Measurements from ENCODE around the gene FOCAD. TPM values are rescaled to one million over a fixed set of nuclear protein-coding genes. Genes with fewer than 3 reads are reported as not detected.

Gene FOCAD
- total and polyA plus RNA-seq, 2 experiments from 2014 or later = 20.8 to 67.4 TPM

GRCh38 chr9:21042466-21042865 is 358.4 kb downstream of the FOCAD start:
- Histone ChIP-seq H3K4me1 (ENCODE audit: insufficient read depth) (no peaks in the 10 kb centered on the region), H4K20me1 (ENCODE audit: insufficient read depth) (no peaks in the 10 kb centered on the region), H3K9ac (no peak overlapping the region), H3K4me3 (no peak overlapping the region), H3K27me3 (replicated peaks; ENCODE audit: insufficient read depth) (no peaks in the 10 kb centered on the region), H3F3A (ENCODE audit: insufficient read depth) (no peaks in the 10 kb centered on the region), H3K79me2 (ENCODE audit: insufficient read depth) (no peaks in the 10 kb centered on the region), H3K27ac (no peak overlapping the region), H3K36me3 (ENCODE audit: low read depth) (no peaks in the 10 kb centered on the region), H3K9me2 (ENCODE audit: insufficient read depth) (no peaks in the 10 kb centered on the region), H2AFZ (no peak overlapping the region), H3K4me2 (ENCODE audit: unreplicated experiment) (no peak overlapping the region), H3K9me3 (ENCODE audit: low read depth) (no peaks in the 10 kb centered on the region)
- in situ Hi-C loops (cut with MboI) = no loop called here
- 84 to 90% methylated on average over 4 of the region's 4 CpGs for WGBS, 2 experiments (ENCODE audit: low coverage in 1 of 2, low lambda C conversion rate in 2 of 2, missing lambda C conversion rate in 2 of 2)
- TF ChIP-seq EZH2phosphoT487 (IDR thresholded peaks at IDR 0.05; ENCODE audit: insufficient read depth, low read depth) (no peak), EZH2 (IDR thresholded peaks at IDR 0.05; ENCODE audit: insufficient read depth, poor library complexity, severe bottlenecking) (no peak)
- no peak for DNase-seq

- Histone ChIP-seq H3K79me2 (ENCODE audit: insufficient read depth) (no peaks in the 10 kb centered on the region), H3K4me1 (ENCODE audit: insufficient read depth) (no peaks in the 10 kb centered on the region), H3K9me2 (ENCODE audit: insufficient read depth) (no peaks in the 10 kb centered on the region), H3K36me3 (ENCODE audit: low read depth) (no peaks in the 10 kb centered on the region), H3K9me3 (ENCODE audit: low read depth) (no peaks in the 10 kb centered on the region), H2AFZ (no peak overlapping the region), H4K20me1 (ENCODE audit: insufficient read depth) (no peaks in the 10 kb centered on the region), H3K4me3 (no peak overlapping the region), H3K27me3 (replicated peaks; ENCODE audit: insufficient read depth) (no peaks in the 10 kb centered on the region), H3K4me2 (ENCODE audit: unreplicated experiment) (no peak overlapping the region), H3F3A (ENCODE audit: insufficient read depth) (no peaks in the 10 kb centered on the region), H3K27ac (no peak overlapping the region), H3K9ac (no peak overlapping the region)
- TF ChIP-seq EZH2phosphoT487 (IDR thresholded peaks at IDR 0.05; ENCODE audit: insufficient read depth, low read depth) (no peak), EZH2 (IDR thresholded peaks at IDR 0.05; ENCODE audit: insufficient read depth, poor library complexity, severe bottlenecking) (no peak)
- in situ Hi-C loops (cut with MboI) = no loop called here
- WGBS, 2 experiments (ENCODE audit: low coverage in 1 of 2, low lambda C conversion rate in 2 of 2, missing lambda C conversion rate in 2 of 2) = 67% methylated on average over 3 of the region's 3 CpGs
- no peak for DNase-seq
Measured at GRCh38 chr9:21043841-21044240, 359.8 kb downstream of the FOCAD start.

MicroRNA genes within 50 kb of the gene (microRNA counts, 767-probe panel; counts per million panel counts)
- microRNA hsa-miR-491-3p (447 counts per million, percentile 86 among the panel's probes with 10 or more counts), microRNA hsa-miR-491-5p (447 counts per million, percentile 86 among the panel's probes with 10 or more counts)

Small RNAs within 50 kb of the gene (microRNA-seq; reads per million reads assigned to microRNA genes)
- 47.6 reads per million, percentile 40 among the genes with 10 or more reads in this experiment for gene MIR491 (ENCODE audit: borderline number of aligned reads)

Small RNAs within 50 kb of the gene (small RNA-seq; reads per million reads assigned to genes)
- gene MIR491 (ENCODE audit: low read depth, low replicate concordance) = not detected
- not detected for gene SNORA30B (ENCODE audit: low read depth, low replicate concordance)

Other genes starting within 250 kb of the FOCAD start
- gene MLLT3, start 61.8 kb upstream of the FOCAD start, total RNA-seq (2014; rRNA removed; shearing (Covaris generic)) = 11.9 and 12.1 TPM in 2 replicates
- gene MLLT3, start 61.8 kb upstream of the FOCAD start, polyA plus RNA-seq (2016; fragmentation: Nextera tagmentation; extraction: Ambion mirVana) = 7.1 and 7.5 TPM in 2 replicates

All from GM23248 (cell line).